ENCODE measurements around the gene PIK3AP1.

GRCh38 chr10:96660297-96660696, 60.0 kb downstream of the PIK3AP1 start:
- TF ChIP-seq EZH2 (IDR thresholded peaks at IDR 0.05; ENCODE audit: borderline replicate concordance, low read length) (no peak), CTCF (IDR thresholded peaks at IDR 0.05; ENCODE audit: low read length) (no peak)
